ENCODE results near the gene TBCD. TPM values are rescaled to one million over a fixed set of nuclear protein-coding genes. Genes with fewer than 3 reads are reported as not detected.

TBCD gene
- total RNA-seq = 100 to 1,000 TPM in 1 of 4 donors, 10 to 100 TPM in 3; 49.7 to 119 (median 71.5) TPM

DNA sequence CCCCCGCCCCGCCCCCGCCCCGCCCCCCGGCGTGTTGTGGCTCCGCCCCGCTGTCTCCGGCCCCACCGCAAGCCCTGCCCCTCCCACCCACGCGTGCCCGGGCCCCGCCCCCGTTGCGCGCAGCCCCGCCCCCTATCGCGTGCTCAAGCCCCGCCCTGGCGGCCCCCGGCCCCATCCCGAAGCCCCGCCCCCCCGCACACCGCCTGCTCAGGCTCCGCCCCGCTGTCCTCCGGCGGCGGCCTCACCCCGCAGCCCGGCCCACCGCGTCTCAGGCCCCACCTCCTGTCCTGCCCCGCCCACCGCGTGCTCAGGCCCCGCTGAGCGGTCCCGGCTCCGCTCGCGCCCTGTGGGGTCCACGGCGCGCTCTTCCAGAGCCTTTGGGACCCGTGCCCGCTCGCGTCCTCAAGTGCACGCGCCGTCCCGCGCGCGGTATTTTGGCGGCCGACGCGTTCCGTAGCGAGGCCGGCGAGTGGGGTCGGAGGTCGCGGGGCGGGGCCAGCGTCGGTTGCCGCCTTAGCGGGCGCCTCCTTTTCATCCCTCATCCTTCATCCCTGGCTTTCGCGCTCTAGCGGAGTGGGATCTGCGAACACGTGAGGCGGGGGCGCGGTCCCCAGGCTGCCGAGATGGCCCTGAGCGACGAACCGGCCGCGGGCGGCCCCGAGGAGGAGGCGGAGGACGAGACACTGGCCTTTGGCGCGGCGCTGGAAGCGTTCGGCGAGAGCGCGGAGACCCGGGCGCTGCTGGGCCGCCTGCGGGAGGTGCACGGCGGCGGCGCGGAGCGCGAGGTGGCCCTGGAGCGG lies at the start of gene TBCD:
Gene TBCD, plus strand, starts transcription at position 495 of the 800 bp plus-strand sequence. Its CDS starts 129 bp downstream, at position 624.
- TF ChIP-seq CTCF (IDR thresholded peaks at IDR 0.05) = no peak
- no peak for TF ChIP-seq POLR2A (IDR thresholded peaks at IDR 0.05)
- TF ChIP-seq POLR2AphosphoS5 (IDR thresholded peaks at IDR 0.05) = peak in 2 of 3 donors; percentile 80 to 94
- TF ChIP-seq EP300 (IDR thresholded peaks at IDR 0.05) = no peak
- no peaks in the 10 kb centered on the region for H3K27me3 ChIP-seq
- H3K9me3 ChIP-seq = peaks cover 4% of the 10 kb centered on the region
- 0% methylated on average over 26 of the region's 114 CpGs for WGBS
- H3K36me3 ChIP-seq = no peaks in the 10 kb centered on the region
- peak within 1 kb of the TSS; percentile 87 for H3K27ac ChIP-seq
- H3K4me3 ChIP-seq = peak within 1 kb of the TSS; percentile 78
- peaks cover 39% of the 10 kb centered on the region for H3K4me1 ChIP-seq
- peak; percentile 91 to 93 for DNase-seq (ENCODE audit: low spot score in 2 of 2)

DNA sequence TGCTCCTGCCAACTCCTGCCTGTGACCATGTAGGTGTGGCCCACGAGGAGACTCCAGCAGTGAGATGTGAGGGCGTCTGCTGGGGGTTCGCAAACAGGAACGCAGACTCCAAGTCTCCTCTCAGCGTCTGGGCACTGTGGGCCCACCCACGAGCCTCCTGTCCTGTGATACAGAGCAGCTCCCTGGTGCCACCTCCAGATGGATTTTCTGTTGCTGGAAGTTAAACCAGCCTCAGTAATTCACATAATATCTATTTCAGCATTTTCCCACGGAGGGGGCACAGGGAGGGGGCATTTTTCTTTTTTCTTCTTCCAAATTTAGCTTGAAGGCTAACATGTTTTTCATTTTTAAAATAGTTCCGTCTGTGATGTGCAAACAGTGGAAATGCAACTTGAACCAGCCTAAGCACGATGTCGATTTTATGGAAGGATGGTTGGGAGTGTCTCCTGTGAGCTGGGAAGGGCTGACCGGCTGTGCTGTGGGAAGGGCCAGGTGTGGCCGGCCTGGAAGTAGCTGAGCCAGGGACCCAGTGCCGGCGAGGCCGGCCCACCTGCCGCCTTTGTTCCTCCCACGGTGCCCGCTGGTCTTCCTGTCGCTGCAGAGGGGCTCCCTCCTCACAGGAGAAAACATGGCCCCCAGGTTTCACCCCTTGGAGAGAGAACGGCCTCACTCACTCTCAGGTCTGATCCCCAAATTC lies 49.5 kb upstream of the TBCD start:
- Histone ChIP-seq H3K36me3 (no peaks in the 10 kb centered on the region), H3K4me1 (peaks cover 27% of the 10 kb centered on the region), H3K27me3 (no peaks in the 10 kb centered on the region), H3K4me3 (no peak overlapping the region), H3K27ac (no peak overlapping the region), H3K9me3 (no peaks in the 10 kb centered on the region)
- DNase-seq (ENCODE audit: low spot score in 2 of 2) = peak in 1 of 2 donors; percentile 55
- WGBS = 34% methylated on average over 19 of the region's 20 CpGs
- TF ChIP-seq POLR2AphosphoS5 (IDR thresholded peaks at IDR 0.05) (no peak), CTCF (IDR thresholded peaks at IDR 0.05) (no peak), EP300 (IDR thresholded peaks at IDR 0.05) (no peak), POLR2A (IDR thresholded peaks at IDR 0.05) (no peak)

DNA sequence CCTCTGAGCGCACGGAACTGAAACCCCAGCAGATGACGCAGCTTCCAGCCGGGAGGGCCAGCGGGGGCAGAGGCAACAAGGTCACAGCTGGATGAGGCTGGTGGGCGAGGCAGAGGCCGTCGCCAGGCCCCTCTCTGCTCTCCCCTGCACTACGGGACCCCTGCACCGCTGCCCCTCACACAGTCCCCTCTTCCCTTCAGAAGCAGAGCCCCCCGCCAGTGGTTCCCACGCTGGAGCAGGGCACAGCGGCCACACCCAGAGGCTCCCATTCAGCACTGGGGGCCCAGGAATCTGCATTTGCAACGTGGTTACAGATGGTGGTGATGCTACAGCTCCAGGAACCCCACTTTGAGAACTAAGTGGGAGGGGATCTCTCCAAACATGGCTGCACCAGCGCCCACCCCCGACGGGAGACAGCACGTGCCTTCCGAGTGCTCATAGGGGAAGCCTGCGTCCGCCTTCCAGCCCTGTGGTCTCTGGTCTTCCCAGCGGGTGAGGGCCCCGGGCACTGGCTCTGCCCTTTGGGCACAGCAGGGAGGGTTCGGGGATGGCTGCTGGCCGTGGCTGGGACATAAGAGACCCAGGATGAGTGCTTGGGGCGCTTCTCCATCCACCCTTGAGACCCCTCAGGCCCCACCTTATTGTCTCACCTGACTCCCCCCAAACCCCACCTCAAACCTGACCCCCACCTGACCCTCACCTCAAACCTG lies 48.7 kb upstream of the TBCD start:
- TF ChIP-seq EP300 (IDR thresholded peaks at IDR 0.05) (no peak), POLR2AphosphoS5 (IDR thresholded peaks at IDR 0.05) (no peak), POLR2A (IDR thresholded peaks at IDR 0.05) (no peak), CTCF (IDR thresholded peaks at IDR 0.05) (no peak)
- 82% methylated on average over 18 of the region's 26 CpGs for WGBS
- Histone ChIP-seq H3K36me3 (no peaks in the 10 kb centered on the region), H3K9me3 (no peaks in the 10 kb centered on the region), H3K4me3 (no peak overlapping the region), H3K27ac (no peak overlapping the region), H3K27me3 (no peaks in the 10 kb centered on the region), H3K4me1 (peaks cover 21% of the 10 kb centered on the region)
- peak in 1 of 2 donors; percentile 60 for DNase-seq (ENCODE audit: low spot score in 2 of 2)

GRCh38 chr17:82703935-82704865 lies 47.7 kb upstream of the TBCD start:
- H3K4me3 ChIP-seq = no peak overlapping the region
- no peaks in the 10 kb centered on the region for H3K36me3 ChIP-seq
- H3K4me1 ChIP-seq = peaks cover 17% of the 10 kb centered on the region
- no peak overlapping the region for H3K27ac ChIP-seq
- H3K9me3 ChIP-seq = no peaks in the 10 kb centered on the region
- no peaks in the 10 kb centered on the region for H3K27me3 ChIP-seq
- peak in 1 of 2 donors; percentile 51 for DNase-seq (ENCODE audit: low spot score in 2 of 2)
- TF ChIP-seq POLR2A (IDR thresholded peaks at IDR 0.05) (no peak), EP300 (IDR thresholded peaks at IDR 0.05) (no peak), POLR2AphosphoS5 (IDR thresholded peaks at IDR 0.05) (no peak), CTCF (IDR thresholded peaks at IDR 0.05) (no peak)
- 85% methylated on average over 33 of the region's 38 CpGs for WGBS
